Prostate gland (tissue), 2 donors: Measurements from ENCODE around the gene CRELD1.

Source experiments
- CTCF ChIP-seq, 4 experiments: fragments of 200-600 bp in 2 of 4; fragments of 450-650 bp in 2 of 4; sonication (generic) in 2 of 4; IDR thresholded peaks; 1 replicate in 3 of 4; 2 replicates in 1 of 4; pipeline ENCODE4 v1.5.1; 2016 to 2019; ENCODE audit warnings: antibody characterized with exemption in 4 of 4, mild to moderate bottlenecking in 2 of 4, moderate library complexity in 2 of 4
- POLR2A ChIP-seq: fragments of 450-650 bp; IDR thresholded peaks from one replicate; pipeline ENCODE4 v1.6.1; 2016; ENCODE audit warnings: antibody characterized with exemption, mild to moderate bottlenecking
- POLR2AphosphoS5 ChIP-seq: sonication (generic); formaldehyde crosslinking; IDR thresholded peaks from one replicate; pipeline ENCODE4 v1.6.1; 2017; ENCODE audit warnings: antibody characterized with exemption

GRCh38 chr3:9908286-9908685, 25.3 kb upstream of the CRELD1 start:
- TF ChIP-seq POLR2A = no peak
- TF ChIP-seq CTCF (IDR thresholded peaks at IDR 0.05) = no peak
- no peak for TF ChIP-seq POLR2AphosphoS5
